HEK293 (cell line): ENCODE results near the gene PPFIA2.

Experiments
- CTCF ChIA-PET: fragments of 350-600 bp; formaldehyde crosslinking; extraction: SDS; loops from one replicate; lab custom pipeline; 2021; ENCODE audit warnings: antibody characterized with exemption; lab: Yijun Ruan, JAX
- POLR2A ChIA-PET: fragments of 300-600 bp; formaldehyde crosslinking; extraction: SDS; loops from one replicate; lab custom pipeline; 2020; ENCODE audit warnings: antibody characterized with exemption, inconsistent platforms; lab: Yijun Ruan, JAX
- H3K27ac ChIP-seq: fragments of 200-500 bp; sonication (Bioruptor generic); 2 replicates; pipeline ENCODE4 v1.5.1; 2014; ENCODE audit warnings: low read depth, low read length, control low read depth, inconsistent platforms; ENCODE audit errors: extremely low read depth
- H3K36me3 ChIP-seq, 2 experiments: fragments of 200-500 bp in 1 of 2; sonication (Bioruptor generic) in 1 of 2; 1 replicate in 1 of 2; 2 replicates in 1 of 2; pipeline ENCODE4 v1.5.1; 2014 to 2017; ENCODE audit warnings: inconsistent platforms in 2 of 2, low read length in 2 of 2; ENCODE audit not compliant: control insufficient read depth in 2 of 2, insufficient read depth in 1 of 2
- H3K4me1 ChIP-seq: fragments of 200-500 bp; sonication (Bioruptor generic); 2 replicates; pipeline ENCODE4 v1.5.1; 2014; ENCODE audit warnings: mild to moderate bottlenecking, low read length, inconsistent platforms; ENCODE audit not compliant: control insufficient read depth, insufficient read depth
- H3K4me3 ChIP-seq: 2 replicates; pipeline ENCODE4 v1.5.1; 2011; ENCODE audit warnings: low read depth, mild to moderate bottlenecking, control low read depth, low read length, moderate library complexity
- H3K9me3 ChIP-seq: fragments of 200-500 bp; sonication (Bioruptor generic); 2 replicates; pipeline ENCODE4 v1.5.1; 2014; ENCODE audit warnings: low read depth, low read length, inconsistent platforms; ENCODE audit not compliant: control insufficient read depth, insufficient read depth
- GLI2 ChIP-seq: fragments of 450-650 bp; formaldehyde crosslinking; IDR thresholded peaks from 2 replicates; pipeline ENCODE4; 2017; ENCODE audit warnings: missing biosample characterization, missing genetic modification characterization, low read depth, borderline replicate concordance
- GLIS1 ChIP-seq: fragments of 450-650 bp; formaldehyde crosslinking; IDR thresholded peaks from 2 replicates; pipeline ENCODE4 v1.5.1; 2016; ENCODE audit warnings: missing biosample characterization, missing genetic modification characterization
- GLIS2 ChIP-seq: fragments of 450-650 bp; formaldehyde crosslinking; IDR thresholded peaks from 2 replicates; pipeline ENCODE4 v1.5.1; 2016; ENCODE audit warnings: missing biosample characterization, missing genetic modification characterization
- KLF16 ChIP-seq: fragments of 450-650 bp; formaldehyde crosslinking; IDR thresholded peaks from 2 replicates; pipeline ENCODE4 v1.5.1; 2017; ENCODE audit warnings: missing biosample characterization, missing genetic modification characterization
- PRDM10 ChIP-seq: fragments of 450-650 bp; formaldehyde crosslinking; IDR thresholded peaks from 2 replicates; pipeline ENCODE4 v1.5.1; 2016; ENCODE audit warnings: missing biosample characterization, missing genetic modification characterization
- SP3 ChIP-seq: fragments of 450-650 bp; formaldehyde crosslinking; IDR thresholded peaks from 2 replicates; pipeline ENCODE4 v1.5.1; 2016; ENCODE audit warnings: missing biosample characterization, missing genetic modification characterization
- YY2 ChIP-seq: fragments of 450-650 bp; formaldehyde crosslinking; IDR thresholded peaks from 2 replicates; pipeline ENCODE4 v1.5.1; 2016; ENCODE audit warnings: missing biosample characterization, missing genetic modification characterization
- ZBTB20 ChIP-seq: fragments of 450-650 bp; formaldehyde crosslinking; IDR thresholded peaks from 2 replicates; pipeline ENCODE4 v1.5.1; 2016; ENCODE audit warnings: missing biosample characterization, missing genetic modification characterization
- ZBTB26 ChIP-seq: fragments of 450-650 bp; formaldehyde crosslinking; optimal IDR thresholded peaks from 2 replicates; pipeline ENCODE3; 2016; ENCODE audit warnings: missing biosample characterization, mild to moderate bottlenecking, missing genetic modification characterization
- ZIC2 ChIP-seq: fragments of 450-650 bp; formaldehyde crosslinking; IDR thresholded peaks from 2 replicates; pipeline ENCODE4 v1.5.1; 2016; ENCODE audit warnings: missing biosample characterization, missing genetic modification characterization
- ZNF280C ChIP-seq: fragments of 450-650 bp; formaldehyde crosslinking; IDR thresholded peaks from 2 replicates; pipeline ENCODE4 v1.5.1; 2016; ENCODE audit warnings: missing biosample characterization, missing genetic modification characterization
- ZNF335 ChIP-seq: fragments of 450-650 bp; formaldehyde crosslinking; conservative IDR thresholded peaks from 2 replicates; pipeline ENCODE4 v1.5.1; 2016; ENCODE audit warnings: missing biosample characterization, missing genetic modification characterization
- ZNF341 ChIP-seq: fragments of 450-650 bp; formaldehyde crosslinking; IDR thresholded peaks from 2 replicates; pipeline ENCODE4; 2016; ENCODE audit warnings: low read depth, missing biosample characterization, missing genetic modification characterization
- ZNF394 ChIP-seq: fragments of 450-650 bp; formaldehyde crosslinking; IDR thresholded peaks from 2 replicates; pipeline ENCODE4 v1.5.1; 2016; ENCODE audit warnings: missing biosample characterization, missing genetic modification characterization, mild to moderate bottlenecking, moderate library complexity, borderline replicate concordance
- ZNF548 ChIP-seq: fragments of 450-650 bp; formaldehyde crosslinking; IDR thresholded peaks from 2 replicates; pipeline ENCODE4 v1.5.1; 2016; ENCODE audit warnings: missing biosample characterization, missing genetic modification characterization
- ZNF549 ChIP-seq: fragments of 450-650 bp; IDR thresholded peaks from 2 replicates; pipeline ENCODE4 v1.5.1; 2018; ENCODE audit warnings: missing biosample characterization, missing genetic modification characterization, mild to moderate bottlenecking, inconsistent platforms, moderate library complexity
- ZNF585B ChIP-seq: fragments of 450-650 bp; formaldehyde crosslinking; IDR thresholded peaks from 2 replicates; pipeline ENCODE4 v1.5.1; 2016; ENCODE audit warnings: missing biosample characterization, missing genetic modification characterization
- ZNF600 ChIP-seq: fragments of 450-650 bp; formaldehyde crosslinking; IDR thresholded peaks from 2 replicates; pipeline ENCODE4 v1.5.1; 2016; ENCODE audit warnings: missing biosample characterization, missing genetic modification characterization
- ZNF623 ChIP-seq: fragments of 450-650 bp; formaldehyde crosslinking; IDR thresholded peaks from 2 replicates; pipeline ENCODE4 v1.5.1; 2016; ENCODE audit warnings: missing biosample characterization, missing genetic modification characterization
- ZNF692 ChIP-seq: fragments of 450-650 bp; formaldehyde crosslinking; IDR thresholded peaks from 2 replicates; pipeline ENCODE4 v1.5.1; 2016; ENCODE audit warnings: missing biosample characterization, missing genetic modification characterization
- ZNF791 ChIP-seq: fragments of 450-650 bp; formaldehyde crosslinking; IDR thresholded peaks from 2 replicates; pipeline ENCODE4 v1.5.1; 2016; ENCODE audit warnings: missing biosample characterization, missing genetic modification characterization

PPFIA2 gene

DNA sequence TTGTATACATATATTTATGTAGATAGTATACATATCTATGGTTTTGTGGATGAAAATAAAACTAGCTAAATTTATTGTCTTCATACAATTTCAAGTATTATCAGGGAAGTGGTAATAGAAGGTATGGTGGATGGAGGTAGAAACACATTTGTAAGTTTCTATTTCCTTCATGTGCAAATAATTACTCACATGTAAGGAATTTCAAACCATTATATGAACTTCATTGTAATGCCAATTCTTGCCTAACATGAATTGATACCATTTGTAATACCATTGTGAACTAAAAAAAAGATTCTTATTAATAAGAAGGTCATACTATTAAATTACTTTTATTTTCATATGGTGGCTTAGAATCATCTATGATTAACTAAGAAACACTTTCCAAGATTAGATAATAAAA, 20.1 kb upstream of the PPFIA2 start:
- Histone ChIP-seq H3K4me3 (no peak overlapping the region), H3K27ac (no peak overlapping the region), H3K9me3 (no peaks in the 10 kb centered on the region), H3K36me3 (no peaks in the 10 kb centered on the region), H3K4me1 (no peaks in the 10 kb centered on the region)
- CTCF ChIA-PET: no interaction called here
- POLR2A ChIA-PET: no interaction called here
- TF ChIP-seq ZNF341 (tag by site-specific recombination) (no peak), SP3 (tag by site-specific recombination) (no peak), ZNF549 (tag by site-specific recombination) (no peak)

GRCh38 chr12:81778719-81779118, 19.6 kb upstream of the PPFIA2 start:
- Histone ChIP-seq H3K4me3 (no peak overlapping the region), H3K27ac (no peak overlapping the region), H3K9me3 (no peaks in the 10 kb centered on the region), H3K4me1 (no peaks in the 10 kb centered on the region), H3K36me3 (no peaks in the 10 kb centered on the region)
- TF ChIP-seq ZNF394: no peak
- TF ChIP-seq ZNF791 (tag by site-specific recombination): no peak
- no peak for TF ChIP-seq ZNF280C (tag by site-specific recombination)
- no peak for TF ChIP-seq GLI2 (tag by site-specific recombination)
- TF ChIP-seq ZNF623 (tag by site-specific recombination): no peak
- TF ChIP-seq ZNF585B: no peak
- no peak for TF ChIP-seq KLF16 (tag by site-specific recombination)
- TF ChIP-seq YY2 (tag by site-specific recombination): no peak
- ChIA-PET POLR2A (no interaction called here), CTCF (no interaction called here)

GRCh38 chr12:81758421-81759189, 545 bp downstream of the PPFIA2 start:
- peak overlapping the region; percentile 50 for H3K4me3 ChIP-seq
- H3K4me1 ChIP-seq: peaks cover 3% of the 10 kb centered on the region; the same call in 1 of the 2 replicates
- H3K27ac ChIP-seq: no peak overlapping the region
- no peaks in the 10 kb centered on the region for H3K9me3 ChIP-seq
- ChIA-PET POLR2A (no interaction called here), CTCF (no interaction called here)
- no peaks in the 10 kb centered on the region for H3K36me3 ChIP-seq
- TF ChIP-seq ZNF335 (tag by site-specific recombination) (peak; percentile 30), ZBTB20 (tag by site-specific recombination) (peak; percentile 29; the same call in 1 of the 2 replicates), ZNF548 (no peak), PRDM10 (tag by site-specific recombination) (peak; percentile 87), GLIS2 (tag by site-specific recombination) (peak; percentile 33; the same call in 1 of the 2 replicates), ZNF600 (tag by site-specific recombination) (0 out of 2 replicates have a peak, but pooled peaks have one; percentile 54), ZNF692 (tag by site-specific recombination) (peak; percentile 64; the same call in 1 of the 2 replicates), ZBTB26 (tag by site-specific recombination) (peak; percentile 29), ZIC2 (tag by site-specific recombination) (peak; percentile 24; the same call in 1 of the 2 replicates), ZNF341 (tag by site-specific recombination) (peak; percentile 94), GLIS1 (tag by site-specific recombination) (peak; percentile 58)
